GM23338 (cell line): ENCODE data around the gene SPATA13. TPM values are rescaled to one million over a fixed set of nuclear protein-coding genes. Genes with fewer than 3 reads are reported as not detected.

Source experiments
- ATAC-seq: fragments of 200-7000 bp; cut with Tn5 transposase; 3 replicates; pipeline ENCODE4 v1.9.1; 2020
- DNase-seq: peaks from one replicate; pipeline ENCODE4 v3.0.0-alpha.2; 2015; ENCODE audit warnings: low spot score
- H2AFZ ChIP-seq: fragments of 200-600 bp; sonication (generic); 2 replicates; pipeline ENCODE4 v1.8.0; 2016; ENCODE audit warnings: antibody characterized with exemption, mild to moderate bottlenecking, moderate library complexity
- H3F3A ChIP-seq: fragments of 200-600 bp; sonication (generic); replicated peaks from 2 replicates; pipeline ENCODE4 v1.8.0; 2017; ENCODE audit warnings: antibody characterized with exemption, mixed run types, low read depth
- H3K27ac ChIP-seq: fragments of 200-600 bp; sonication (generic); 2 replicates; pipeline ENCODE4 v1.6.1; 2016; ENCODE audit warnings: low read depth
- H3K27me3 ChIP-seq: fragments of 200-600 bp; sonication (generic); 2 replicates; pipeline ENCODE4 v1.8.0; 2016; ENCODE audit warnings: mild to moderate bottlenecking, mixed run types, moderate library complexity; ENCODE audit not compliant: insufficient read depth
- H3K36me3 ChIP-seq: fragments of 200-600 bp; sonication (generic); 2 replicates; pipeline ENCODE4 v1.8.0; 2016; ENCODE audit warnings: mild to moderate bottlenecking; ENCODE audit not compliant: insufficient read depth
- H3K4me1 ChIP-seq: fragments of 200-600 bp; sonication (generic); 2 replicates; pipeline ENCODE4 v1.8.0; 2016; ENCODE audit warnings: mild to moderate bottlenecking, moderate library complexity; ENCODE audit not compliant: insufficient read depth
- H3K4me2 ChIP-seq: fragments of 200-600 bp; sonication (generic); 2 replicates; pipeline ENCODE4 v1.7.1; 2017; ENCODE audit warnings: mixed run types
- H3K4me3 ChIP-seq: fragments of 200-600 bp; sonication (generic); 2 replicates; pipeline ENCODE4 v1.6.1; 2016; ENCODE audit warnings: mixed run types
- H3K79me2 ChIP-seq: fragments of 200-600 bp; sonication (generic); replicated peaks from 2 replicates; pipeline ENCODE4 v1.8.0; 2017; ENCODE audit warnings: mild to moderate bottlenecking; ENCODE audit not compliant: insufficient read depth
- H3K9me2 ChIP-seq: fragments of 200-600 bp; sonication (generic); 2 replicates; pipeline ENCODE4 v1.8.0; 2017; ENCODE audit not compliant: insufficient read depth
- H4K20me1 ChIP-seq: fragments of 200-600 bp; sonication (generic); replicated peaks from 2 replicates; pipeline ENCODE4 v1.8.0; 2017; ENCODE audit warnings: mild to moderate bottlenecking; ENCODE audit not compliant: insufficient read depth
- H3K27ac Mint-ChIP-seq: 2 replicates; pipeline ENCODE4 v1.8.0; 2020; ENCODE audit warnings: inconsistent platforms, mild to moderate bottlenecking, moderate library complexity, mixed read lengths
- H3K27me3 Mint-ChIP-seq: 3 replicates; pipeline ENCODE4 v1.8.0; 2022; ENCODE audit warnings: low read depth, mild to moderate bottlenecking, moderate library complexity, mixed read lengths, inconsistent platforms; ENCODE audit not compliant: insufficient read depth, poor library complexity
- H3K36me3 Mint-ChIP-seq: 3 replicates; pipeline ENCODE4 v1.8.0; 2021; ENCODE audit warnings: low read depth, mild to moderate bottlenecking, inconsistent platforms, moderate library complexity, mixed read lengths
- H3K4me1 Mint-ChIP-seq: 3 replicates; pipeline ENCODE4 v1.8.0; 2020; ENCODE audit warnings: mild to moderate bottlenecking, inconsistent platforms, mixed read lengths
- H3K4me3 Mint-ChIP-seq: 3 replicates; pipeline ENCODE4 v1.8.0; 2021; ENCODE audit warnings: moderate library complexity, mild to moderate bottlenecking, inconsistent platforms, mixed read lengths
- H3K9me3 Mint-ChIP-seq: 3 replicates; pipeline ENCODE4 v1.8.0; 2020; ENCODE audit warnings: moderate library complexity, mild to moderate bottlenecking, inconsistent platforms, mixed read lengths
- CREB1 ChIP-seq: fragments of 250-450 bp; sonication (Bioruptor Pico); IDR thresholded peaks from 2 replicates; pipeline ENCODE4 v1.5.0; 2020; ENCODE audit warnings: low read depth, mild to moderate bottlenecking, moderate library complexity
- ETS1 ChIP-seq: IDR thresholded peaks from 2 replicates; pipeline ENCODE4 v1.6.1; 2016; ENCODE audit warnings: antibody characterized with exemption
- EZH2 ChIP-seq: fragments of 200-600 bp; sonication (generic); IDR thresholded peaks from one replicate; pipeline ENCODE4 v1.8.0; 2017; ENCODE audit warnings: antibody characterized with exemption, mild to moderate bottlenecking, low read depth; ENCODE audit not compliant: unreplicated experiment
- EZH2phosphoT487 ChIP-seq: fragments of 200-600 bp; sonication (generic); IDR thresholded peaks from one replicate; pipeline ENCODE4 v1.8.1; 2018; ENCODE audit warnings: antibody characterized with exemption; ENCODE audit not compliant: unreplicated experiment
- JUNB ChIP-seq: IDR thresholded peaks from one replicate; pipeline ENCODE4 v1.6.1; 2016; ENCODE audit warnings: antibody characterized with exemption; ENCODE audit not compliant: unreplicated experiment
- NANOG ChIP-seq: IDR thresholded peaks from 2 replicates; pipeline ENCODE4 v1.6.1; 2016; ENCODE audit warnings: antibody characterized with exemption, borderline replicate concordance
- POLR2AphosphoS5 ChIP-seq: IDR thresholded peaks from 2 replicates; pipeline ENCODE4 v1.6.1; 2016; ENCODE audit warnings: antibody characterized with exemption, low read depth
- REST ChIP-seq: IDR thresholded peaks from one replicate; pipeline ENCODE4 v1.6.1; 2018; ENCODE audit warnings: antibody characterized with exemption; ENCODE audit not compliant: unreplicated experiment
- STAT1 ChIP-seq: IDR thresholded peaks from one replicate; pipeline ENCODE4 v1.6.1; 2016; ENCODE audit warnings: antibody characterized with exemption; ENCODE audit not compliant: unreplicated experiment
- ZNF114 ChIP-seq: fragments of 250-450 bp; sonication (Bioruptor Pico); IDR thresholded peaks from 2 replicates; pipeline ENCODE4 v1.5.0; 2020; ENCODE audit warnings: mild to moderate bottlenecking, moderate library complexity
- ZNF331 ChIP-seq: fragments of 250-450 bp; sonication (Bioruptor Pico); IDR thresholded peaks from 2 replicates; pipeline ENCODE4 v1.5.0; 2020; ENCODE audit warnings: low read depth, mild to moderate bottlenecking, moderate library complexity
- polyA plus RNA-seq: library from polyadenylated mRNA; unstranded; fragments of >200 nt; fragmentation: Nextera tagmentation; extraction: Ambion mirVana; gene quantifications from 2 replicates; pipeline ENCODE4 v1.2.1, GENCODE V29; 2016
- total RNA-seq: library from RNA; depleted of rRNA; stranded (reverse); fragments of >200 nt; shearing (Covaris generic); gene quantifications from 2 replicates; pipeline ENCODE4 v1.2.3, GENCODE V29; 2014
- TF ChIP-seq, protein P1 (sequence below), 2 experiments: fragments of 200-600 bp in 1 of 2; sonication (generic) in 1 of 2; conservative IDR thresholded peaks; 2 replicates each; pipeline versions ENCODE4 v1.5.1 to v1.6.1; 2016 to 2017; ENCODE audit warnings: antibody characterized with exemption in 2 of 2, low read depth in 2 of 2, mild to moderate bottlenecking in 2 of 2, moderate library complexity in 1 of 2

The SPATA13 gene
- total and polyA plus RNA-seq, 2 experiments from 2014 or later = 11.9 to 45.7 TPM

DNA sequence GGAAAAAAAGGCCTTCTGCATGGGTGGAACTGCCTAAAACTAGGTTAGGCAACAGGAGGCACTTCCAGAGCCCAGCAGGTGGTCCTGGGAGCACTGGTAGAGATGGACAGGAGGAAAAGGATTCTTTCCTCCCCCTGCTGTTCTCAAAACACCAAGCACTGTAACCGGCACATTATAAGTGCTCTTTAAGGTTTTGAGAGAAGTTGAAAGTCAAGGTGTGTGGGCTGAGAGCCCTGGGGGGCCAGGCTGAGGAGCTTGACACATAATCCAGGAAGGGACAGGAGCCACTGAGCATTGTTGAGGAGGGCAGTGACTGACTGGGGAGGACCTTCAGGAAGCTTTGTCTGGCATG, 32.3 kb downstream of the SPATA13 start:
- Mint-ChIP-seq H3K36me3 (peaks cover 13% of the 10 kb centered on the region), H3K27ac (no peak overlapping the region), H3K9me3 (peaks cover 4% of the 10 kb centered on the region), H3K27me3 (peaks cover 4% of the 10 kb centered on the region), H3K4me1 (peaks cover 18% of the 10 kb centered on the region), H3K4me3 (no peak overlapping the region)
- no peak for DNase-seq
- Histone ChIP-seq H3K36me3 (no peaks in the 10 kb centered on the region), H4K20me1 (peaks cover 8% of the 10 kb centered on the region), H3K4me3 (no peak overlapping the region), H3K4me1 (peaks cover 19% of the 10 kb centered on the region), H2AFZ (no peak overlapping the region), H3K79me2 (peaks cover 82% of the 10 kb centered on the region), H3F3A (no peaks in the 10 kb centered on the region), H3K4me2 (no peak overlapping the region), H3K9me2 (peaks cover 6% of the 10 kb centered on the region), H3K27ac (no peak overlapping the region), H3K27me3 (no peaks in the 10 kb centered on the region)
- no peak for ATAC-seq
- no peak for TF ChIP-seq CREB1 (CRISPR knock-in tag)
- no peak for TF ChIP-seq EZH2
- TF ChIP-seq POLR2AphosphoS5 = no peak
- TF ChIP-seq STAT1 = no peak
- TF ChIP-seq, protein P1, sequence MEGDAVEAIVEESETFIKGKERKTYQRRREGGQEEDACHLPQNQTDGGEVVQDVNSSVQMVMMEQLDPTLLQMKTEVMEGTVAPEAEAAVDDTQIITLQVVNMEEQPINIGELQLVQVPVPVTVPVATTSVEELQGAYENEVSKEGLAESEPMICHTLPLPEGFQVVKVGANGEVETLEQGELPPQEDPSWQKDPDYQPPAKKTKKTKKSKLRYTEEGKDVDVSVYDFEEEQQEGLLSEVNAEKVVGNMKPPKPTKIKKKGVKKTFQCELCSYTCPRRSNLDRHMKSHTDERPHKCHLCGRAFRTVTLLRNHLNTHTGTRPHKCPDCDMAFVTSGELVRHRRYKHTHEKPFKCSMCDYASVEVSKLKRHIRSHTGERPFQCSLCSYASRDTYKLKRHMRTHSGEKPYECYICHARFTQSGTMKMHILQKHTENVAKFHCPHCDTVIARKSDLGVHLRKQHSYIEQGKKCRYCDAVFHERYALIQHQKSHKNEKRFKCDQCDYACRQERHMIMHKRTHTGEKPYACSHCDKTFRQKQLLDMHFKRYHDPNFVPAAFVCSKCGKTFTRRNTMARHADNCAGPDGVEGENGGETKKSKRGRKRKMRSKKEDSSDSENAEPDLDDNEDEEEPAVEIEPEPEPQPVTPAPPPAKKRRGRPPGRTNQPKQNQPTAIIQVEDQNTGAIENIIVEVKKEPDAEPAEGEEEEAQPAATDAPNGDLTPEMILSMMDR (conservative IDR thresholded peaks at IDR 0.05; ENCODE audit: low read depth in 2 of 2) = no peak
- TF ChIP-seq REST = no peak
- TF ChIP-seq ZNF114 (CRISPR knock-in tag) = no peak
- TF ChIP-seq ETS1 = no peak
- no peak for TF ChIP-seq EZH2phosphoT487
- no peak for TF ChIP-seq NANOG
- no peak for TF ChIP-seq ZNF331
- no peak for TF ChIP-seq JUNB
